Stimulated activated CD8-positive, alpha-beta memory T cell treated with anti-CD3 and anti-CD28 coated beads, Interleukin-4, amount 100 ng/mL, for 1 hour (primary cell): ENCODE measurements around the gene RAP1B.

Experiments
- DNase-seq, 2 donors: peaks; one replicate each; pipeline ENCODE4 v3.0.0-alpha.2; 2020; ENCODE audit warnings: low read depth in 2 of 2, low spot score in 1 of 2

Gene RAP1B

DNA sequence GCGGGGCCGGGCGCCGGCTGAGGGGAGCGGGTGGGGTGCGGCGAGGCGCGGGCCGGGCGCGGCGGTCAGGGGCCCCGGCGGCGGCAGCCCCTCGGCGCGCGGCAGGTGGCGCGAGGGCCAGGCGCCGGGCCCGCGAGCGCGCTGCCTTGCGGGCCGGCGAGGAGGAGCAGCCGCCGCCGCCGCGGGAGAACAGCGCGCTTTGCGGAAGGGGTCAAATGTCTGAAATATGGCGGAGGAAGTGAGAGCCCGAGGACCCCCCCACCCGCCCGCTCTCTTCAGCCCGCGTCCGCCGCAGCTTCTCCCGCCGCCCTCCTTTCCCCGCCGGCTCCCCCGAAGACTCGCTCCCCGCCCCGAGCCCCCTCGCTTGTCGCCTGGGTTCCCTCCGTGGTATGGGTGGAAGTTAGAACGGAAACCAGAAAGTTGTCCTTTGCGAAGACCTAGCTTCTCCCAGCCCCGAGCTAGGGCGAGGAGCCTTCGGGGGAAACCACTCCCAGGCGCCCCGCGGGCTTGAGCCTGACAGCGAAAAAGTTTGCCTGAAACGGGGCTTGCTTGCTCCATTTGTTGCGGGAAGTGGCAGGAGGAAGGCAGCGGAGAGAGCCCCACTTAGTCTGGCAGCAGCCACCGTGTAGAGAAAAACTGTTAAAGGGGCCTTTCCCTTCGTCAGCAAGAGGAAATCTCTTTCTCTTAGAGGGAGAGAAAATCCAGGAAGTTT is 551 bp downstream of the RAP1B start:
- peak in 1 of 2 donors; percentile 31 for DNase-seq

DNA sequence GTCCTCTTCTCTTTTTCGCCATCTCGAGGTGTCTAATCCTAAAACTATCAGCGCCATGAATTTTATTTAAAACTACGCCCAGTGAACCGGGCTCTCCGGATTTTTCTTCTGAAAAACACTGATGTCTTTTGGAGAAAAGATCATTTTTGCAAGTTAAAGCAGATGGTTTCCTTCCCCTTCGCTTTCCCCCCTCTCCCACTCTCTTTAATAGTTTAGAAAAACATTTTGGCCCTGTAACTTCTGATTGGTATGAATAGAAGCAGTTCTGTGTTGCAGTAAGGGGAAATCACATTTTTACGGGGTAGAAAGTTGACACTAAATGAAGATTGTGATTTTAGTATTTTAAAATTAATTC is 1.1 kb downstream of the RAP1B start:
- DNase-seq: no peak

DNA sequence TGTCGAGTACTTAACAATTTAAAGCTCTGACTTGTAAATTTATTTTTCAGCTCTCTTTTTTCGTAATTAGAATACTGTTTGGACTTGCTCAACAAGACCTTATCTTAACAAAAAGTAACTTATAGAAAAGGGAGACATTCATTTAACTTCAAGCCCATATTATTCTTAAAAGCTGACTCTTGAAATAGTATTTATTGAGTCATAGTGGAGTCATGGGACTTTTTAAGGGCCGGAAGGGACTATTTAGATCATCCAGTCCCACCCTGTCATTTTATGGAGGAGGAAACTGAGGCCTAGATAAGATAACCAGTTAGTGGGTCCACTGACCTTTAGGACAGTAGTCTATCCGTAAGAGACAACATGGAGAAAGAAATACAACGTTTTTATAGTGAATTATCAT is 1.5 kb downstream of the RAP1B start:
- DNase-seq: no peak

DNA sequence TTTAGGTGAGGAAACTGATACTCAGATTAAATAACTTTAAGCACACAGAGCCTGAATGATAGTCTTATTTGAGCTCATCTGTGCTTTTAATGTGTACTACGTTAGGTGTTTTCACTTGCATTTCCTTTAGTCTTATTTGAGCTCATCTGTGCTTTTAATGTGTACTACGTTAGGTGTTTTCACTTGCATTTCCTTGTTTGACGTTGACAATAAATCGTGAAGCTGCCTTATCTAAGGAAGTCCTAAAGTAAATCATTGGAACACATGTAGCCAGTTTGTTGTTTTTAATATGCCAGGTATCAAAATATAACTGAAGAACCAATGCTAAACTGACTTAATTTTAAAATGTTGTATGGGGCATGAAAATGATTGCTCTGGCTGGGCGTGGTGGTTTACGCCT is 2.0 kb downstream of the RAP1B start:
- DNase-seq: no peak

DNA sequence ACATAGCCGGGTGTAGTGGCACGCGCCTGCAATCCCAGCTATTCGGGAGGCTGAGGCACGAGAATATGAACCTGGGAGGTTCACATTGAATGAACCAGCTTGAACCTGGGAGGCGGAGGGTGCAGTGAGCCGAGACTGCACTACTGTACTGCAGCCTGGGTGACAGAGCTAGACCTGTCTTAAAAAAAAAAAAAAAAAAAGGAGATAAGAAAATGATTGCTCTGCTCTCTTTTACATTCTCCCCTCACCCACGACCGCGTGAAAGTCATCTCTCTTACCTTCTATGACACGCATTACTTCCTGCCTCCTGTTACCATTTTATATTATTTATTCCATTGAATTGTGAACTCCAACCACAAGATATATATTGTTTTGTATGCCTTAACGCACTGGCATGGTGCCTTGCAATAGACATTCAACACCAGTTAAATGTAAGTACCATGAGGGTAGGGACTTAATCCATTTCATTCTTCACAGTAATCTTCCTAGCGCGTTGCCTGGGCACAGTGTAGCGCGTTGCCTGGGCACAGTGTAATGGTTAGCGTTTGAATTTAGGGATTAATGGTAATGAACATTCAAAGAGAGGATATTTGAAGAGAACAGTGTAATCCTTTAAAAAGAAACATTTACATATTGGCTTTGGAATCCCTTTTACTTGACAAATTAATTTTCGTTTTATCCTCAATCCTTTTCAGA is 2.7 kb downstream of the RAP1B start:
- DNase-seq: no peak

DNA sequence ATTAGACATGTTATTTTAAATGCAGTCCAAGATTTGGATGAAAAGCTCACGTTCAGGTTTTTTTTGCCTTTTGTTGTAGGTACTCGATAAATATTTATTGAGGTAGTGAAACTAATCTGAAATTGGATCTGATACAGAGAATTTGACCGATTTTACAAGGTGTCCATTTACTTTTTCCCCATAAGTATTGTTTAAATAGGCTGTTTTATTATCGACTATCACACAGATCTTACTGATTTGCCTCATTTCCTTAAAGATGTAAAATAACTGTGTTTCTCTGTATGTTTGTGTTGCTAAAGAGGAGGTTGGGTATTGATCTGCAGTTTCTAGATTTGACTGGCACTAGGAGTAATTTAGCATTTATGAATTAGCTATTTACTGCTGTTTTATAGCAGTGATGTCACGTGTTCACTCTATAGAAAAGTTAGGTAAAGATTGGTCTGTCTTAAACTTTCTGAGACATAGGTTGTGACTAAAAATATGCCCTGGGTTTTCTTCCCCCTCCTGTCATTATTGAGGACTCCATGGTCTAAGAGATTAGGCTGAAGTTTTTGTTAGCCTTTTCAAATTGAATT is 3.5 kb downstream of the RAP1B start:
- DNase-seq: no peak

DNA sequence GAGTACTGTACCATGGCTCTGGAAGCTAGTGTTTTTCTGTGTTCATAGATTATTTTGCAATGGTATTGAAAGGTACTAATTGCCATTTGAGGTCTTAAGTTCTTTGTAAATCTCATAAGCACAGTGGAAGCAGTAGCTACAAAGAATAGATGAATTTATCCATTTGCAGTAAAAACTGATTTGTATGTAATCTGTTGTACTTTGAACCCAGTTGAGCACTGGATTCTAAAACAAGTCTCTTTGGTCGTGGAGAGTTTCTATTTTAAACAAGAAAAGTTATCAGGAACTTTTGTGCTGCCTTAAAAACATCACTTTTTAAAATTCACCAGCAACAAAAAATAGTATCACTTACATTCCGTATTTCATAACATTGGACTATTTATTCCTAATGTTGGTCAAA is 4.1 kb downstream of the RAP1B start:
- DNase-seq: no peak

DNA sequence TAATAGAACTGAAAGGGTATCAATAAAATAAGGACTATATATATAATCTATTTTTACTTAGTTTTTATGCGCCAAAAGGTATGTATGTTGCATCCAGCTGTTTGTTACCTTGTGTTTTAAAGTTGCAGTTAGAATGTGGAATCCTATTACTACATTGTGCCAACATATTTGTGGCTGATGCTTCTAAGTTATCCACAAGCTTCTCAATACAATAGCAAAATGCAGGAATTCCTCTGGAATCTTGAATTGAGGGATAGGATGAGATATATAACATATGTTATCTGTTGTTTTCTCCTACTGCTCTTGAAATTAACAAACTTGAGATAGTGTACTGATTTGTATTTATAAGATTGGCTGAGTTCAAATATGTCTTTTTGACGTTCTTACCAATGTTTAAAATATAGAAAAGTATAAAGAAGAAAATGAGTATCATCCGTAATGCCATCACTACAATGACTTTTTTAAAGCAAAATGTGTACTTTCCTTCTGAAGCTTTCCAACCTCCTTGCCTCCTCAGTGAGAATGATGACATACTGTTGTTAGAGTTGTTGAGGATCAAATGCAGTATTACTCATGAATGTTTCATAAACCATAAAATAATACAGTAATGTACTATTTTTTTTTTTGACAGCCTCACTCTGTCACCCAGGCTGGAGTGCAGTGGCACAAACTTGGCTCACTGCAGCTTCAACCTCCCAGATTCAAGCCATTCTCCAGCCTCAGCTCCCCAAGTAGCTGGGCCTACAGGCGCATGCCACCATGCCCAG is 6.6 kb downstream of the RAP1B start:
- no peak for DNase-seq

DNA sequence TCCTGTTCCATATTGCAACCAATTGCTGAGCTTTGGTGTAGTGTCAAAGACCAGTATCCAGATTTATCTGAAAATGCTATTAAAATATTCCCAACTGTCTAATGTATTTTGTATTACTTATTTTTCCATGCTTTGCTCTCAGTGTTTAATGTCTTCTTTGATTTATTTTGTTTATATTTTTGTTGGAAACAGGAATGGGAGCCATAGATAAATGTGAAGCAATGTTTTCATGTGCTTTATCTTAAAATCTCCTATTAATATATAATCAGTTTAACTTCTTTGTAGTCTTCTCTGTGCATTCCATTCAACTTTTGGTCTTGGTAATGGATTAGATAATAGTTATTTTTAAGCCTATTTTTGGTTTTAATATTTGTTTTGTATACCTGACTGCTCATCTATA is 8.8 kb downstream of the RAP1B start:
- DNase-seq: no peak

DNA sequence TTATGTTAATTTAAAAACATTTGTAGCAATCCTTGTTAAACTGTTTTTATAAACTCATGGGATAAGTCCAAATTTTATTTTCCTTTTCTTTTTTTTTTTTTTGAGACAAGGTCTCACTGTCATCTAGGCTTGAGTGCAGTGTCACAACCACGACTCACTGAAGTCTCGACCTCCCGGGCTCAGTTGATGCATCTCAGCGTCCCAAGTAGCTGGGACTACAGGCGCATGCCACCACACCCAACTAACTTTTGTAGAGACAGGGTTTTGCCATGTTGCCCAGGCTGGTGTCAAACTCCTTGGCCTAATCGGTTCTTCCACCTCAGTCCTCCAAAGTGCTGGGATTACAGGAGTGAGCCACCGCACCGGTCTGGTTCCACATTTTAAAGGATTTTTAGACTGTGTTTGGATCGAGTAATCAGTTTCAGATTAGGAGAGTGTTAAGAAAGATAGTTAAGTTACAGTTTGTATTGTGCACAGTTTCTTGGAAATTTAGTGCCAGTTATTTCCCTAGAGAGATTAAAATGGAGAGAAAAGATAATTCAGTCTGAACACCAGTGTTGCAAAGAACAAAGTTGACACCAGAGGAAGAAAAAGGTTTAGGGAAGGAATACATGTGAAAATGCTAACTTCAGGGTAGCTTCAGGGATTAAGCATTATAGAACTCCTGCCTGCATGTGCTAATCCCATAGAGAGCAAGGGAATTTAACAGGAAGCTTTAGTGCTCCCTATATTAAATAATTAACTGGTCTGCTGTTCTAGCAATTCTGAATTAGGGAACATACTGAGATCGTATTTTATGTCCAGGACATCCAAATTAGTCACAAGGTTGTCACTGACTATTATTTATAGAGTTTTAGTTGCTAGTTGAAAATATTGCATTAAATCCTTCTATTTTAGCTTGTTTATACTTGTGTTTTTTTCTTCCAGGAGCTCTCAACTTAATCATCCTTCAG is 10.1 kb downstream of the RAP1B start:
- DNase-seq: no peak

DNA sequence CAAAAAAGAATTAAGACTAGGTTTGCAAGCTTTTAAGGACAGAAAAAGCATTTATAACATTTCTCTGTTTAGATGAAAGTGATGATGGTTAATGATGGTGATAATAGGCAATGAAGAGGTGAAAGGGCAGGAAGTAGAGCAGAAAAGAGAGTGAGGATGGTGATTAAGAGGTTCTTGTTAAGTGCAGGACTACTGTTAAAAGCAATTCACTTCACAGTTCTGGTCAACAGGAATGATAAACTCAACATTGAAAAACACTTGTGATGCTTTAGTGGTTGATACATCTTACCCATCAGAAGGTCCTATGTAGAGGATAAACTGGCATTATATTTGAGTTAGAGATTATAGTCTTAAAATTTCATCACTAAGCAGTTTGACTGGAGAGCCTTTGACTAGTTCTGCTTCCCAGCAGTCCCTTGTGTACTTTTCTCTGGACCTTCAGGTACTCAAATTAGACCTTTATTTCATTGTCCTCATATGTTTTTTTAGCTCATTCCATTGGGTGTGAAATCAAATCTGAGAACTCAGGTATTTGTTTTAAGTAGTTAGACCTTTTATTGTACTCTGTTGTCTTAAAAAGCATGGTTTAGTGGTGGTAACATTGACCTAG is 10.9 kb downstream of the RAP1B start:
- DNase-seq: no peak

DNA sequence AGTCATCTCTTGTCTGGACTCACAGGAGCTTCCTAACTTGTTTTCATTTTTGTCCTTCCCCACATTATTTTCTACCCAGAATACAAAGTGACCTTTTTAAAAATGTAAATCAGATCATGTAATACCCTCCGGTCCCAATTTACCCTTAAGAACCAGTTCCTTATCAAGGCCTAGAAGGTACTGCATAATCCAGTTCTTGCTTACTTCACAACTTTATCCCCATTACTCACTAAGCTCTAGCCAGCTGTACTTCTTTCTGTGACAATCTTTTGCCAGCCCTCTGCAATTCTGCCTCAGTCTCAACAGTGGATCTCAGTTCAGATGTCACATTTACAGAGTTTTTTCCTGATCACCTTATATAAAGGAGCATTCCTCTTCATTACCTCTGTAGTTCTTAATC is 11.6 kb downstream of the RAP1B start:
- no peak for DNase-seq

DNA sequence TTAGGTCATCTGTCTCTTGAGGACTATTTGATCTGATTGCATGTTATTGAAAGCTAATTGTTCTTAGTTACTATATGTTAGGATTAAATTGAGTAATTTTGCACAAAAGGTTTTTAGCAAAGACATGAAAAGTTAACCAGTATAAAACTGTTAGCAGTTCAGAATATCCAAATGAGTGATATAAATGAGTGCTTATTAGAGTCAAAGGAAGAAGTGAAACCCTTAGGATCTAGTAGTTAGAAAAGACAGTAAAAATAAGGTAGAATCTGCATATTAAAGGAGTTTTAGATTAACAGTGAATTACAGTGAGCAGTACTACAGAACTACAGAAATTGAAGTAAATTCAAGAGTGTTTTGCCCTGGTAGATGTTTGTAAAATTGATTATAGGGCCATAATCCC is 12.4 kb downstream of the RAP1B start:
- DNase-seq: no peak

DNA sequence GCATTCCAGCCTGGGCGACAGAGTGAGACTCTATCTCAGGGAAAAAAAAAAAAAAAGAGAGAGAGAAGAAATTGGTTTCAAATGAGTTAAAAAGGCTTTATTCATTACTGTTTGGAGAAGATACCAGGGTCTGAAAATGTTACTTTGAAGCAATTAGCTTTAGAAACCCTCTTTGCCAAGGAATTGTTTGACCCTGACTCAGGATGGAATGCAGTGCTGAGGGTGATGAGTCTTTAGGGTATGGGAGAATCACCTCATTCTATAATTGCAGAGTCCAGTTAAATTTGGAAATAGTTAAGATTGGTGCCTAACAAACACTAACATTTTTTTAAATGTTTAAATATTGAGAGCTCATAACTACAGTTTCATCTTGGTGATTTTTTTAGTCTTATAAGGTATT is 13.3 kb downstream of the RAP1B start:
- DNase-seq: no peak

DNA sequence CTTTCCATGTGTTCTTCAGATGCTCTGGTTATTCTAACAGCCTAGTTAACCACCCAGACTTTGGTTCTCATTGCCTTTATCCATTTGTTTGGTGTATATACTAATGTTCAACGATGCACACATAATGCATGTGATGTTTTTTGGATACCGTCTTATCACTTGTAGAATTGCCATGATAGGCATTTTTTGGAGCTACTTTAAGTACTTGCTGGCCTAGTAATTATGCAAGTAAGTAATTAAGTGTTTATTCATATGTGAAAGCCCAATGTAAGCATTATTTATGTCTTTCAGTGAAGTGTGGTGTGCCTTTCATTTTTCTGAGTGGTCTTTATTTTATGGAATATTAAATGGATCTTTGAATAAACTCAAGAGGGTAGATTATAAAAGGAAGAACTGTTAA is 14.2 kb downstream of the RAP1B start:
- DNase-seq: no peak

DNA sequence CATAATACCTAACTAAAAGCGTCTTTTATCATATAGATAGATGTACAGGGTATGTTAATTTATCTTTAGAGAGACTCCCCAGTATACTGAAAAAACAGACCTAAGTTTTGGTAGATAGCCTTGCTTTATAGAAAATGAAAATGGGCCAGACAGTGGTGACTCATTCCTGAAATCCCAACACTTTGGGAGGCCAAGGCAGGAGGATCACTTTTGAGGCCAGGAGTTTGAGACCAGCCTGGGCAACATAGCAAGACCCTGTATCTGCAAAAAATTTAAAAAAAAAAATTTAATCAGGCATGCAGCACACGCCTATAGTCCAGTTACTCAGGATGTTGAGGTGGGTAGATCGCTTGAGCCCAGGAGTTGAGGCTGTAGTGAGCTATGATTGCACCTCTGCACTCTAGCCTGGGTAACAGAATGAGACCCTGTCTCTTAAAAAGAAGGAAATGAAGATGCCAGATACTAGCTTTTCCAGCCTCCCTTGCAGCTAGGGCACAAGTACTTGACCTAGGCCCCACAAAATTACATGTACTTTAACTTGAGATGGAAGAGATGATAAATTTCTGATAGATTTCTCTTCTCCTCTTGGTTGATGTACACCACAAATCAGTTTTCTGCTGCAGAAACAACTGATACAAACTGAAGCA is 17.1 kb downstream of the RAP1B start:
- DNase-seq: no peak

DNA sequence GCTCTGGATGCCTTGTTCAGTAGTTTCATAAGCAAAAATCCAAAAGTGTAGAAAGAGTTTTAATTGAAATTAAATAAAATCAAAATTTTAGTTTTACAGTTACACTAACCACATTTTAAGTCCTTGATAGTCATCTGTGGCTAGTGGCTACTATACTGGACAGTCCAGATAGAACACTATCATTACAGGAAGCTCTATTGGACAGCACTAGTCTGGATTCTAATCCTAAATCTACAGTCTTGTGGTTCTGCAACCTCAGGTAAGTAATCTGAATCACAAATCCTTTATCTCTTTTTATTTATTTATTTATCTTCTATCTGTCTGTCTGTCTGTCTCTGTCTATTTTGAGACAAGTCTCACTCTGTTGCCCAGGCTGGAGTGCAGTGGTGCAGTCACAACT is 18.0 kb downstream of the RAP1B start:
- DNase-seq: no peak

DNA sequence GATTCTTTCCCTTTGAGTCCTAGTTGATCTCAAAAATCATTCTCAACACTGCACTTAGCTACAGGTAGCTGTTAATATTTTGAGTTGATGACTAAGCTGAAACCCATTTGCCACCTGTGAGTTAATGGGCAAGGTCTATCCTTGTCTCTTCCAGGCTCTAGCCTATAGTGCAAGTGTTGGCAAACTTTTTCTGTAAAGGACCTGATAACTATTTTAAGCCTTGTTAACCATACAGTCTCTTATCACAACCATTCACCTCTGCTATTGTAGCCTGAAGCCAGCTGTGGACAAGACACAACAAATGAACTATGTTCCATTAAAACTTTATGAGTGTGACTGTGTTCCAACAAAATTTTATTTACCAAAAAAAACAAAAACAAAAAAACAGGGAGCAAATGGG is 19.4 kb downstream of the RAP1B start:
- no peak for DNase-seq

DNA sequence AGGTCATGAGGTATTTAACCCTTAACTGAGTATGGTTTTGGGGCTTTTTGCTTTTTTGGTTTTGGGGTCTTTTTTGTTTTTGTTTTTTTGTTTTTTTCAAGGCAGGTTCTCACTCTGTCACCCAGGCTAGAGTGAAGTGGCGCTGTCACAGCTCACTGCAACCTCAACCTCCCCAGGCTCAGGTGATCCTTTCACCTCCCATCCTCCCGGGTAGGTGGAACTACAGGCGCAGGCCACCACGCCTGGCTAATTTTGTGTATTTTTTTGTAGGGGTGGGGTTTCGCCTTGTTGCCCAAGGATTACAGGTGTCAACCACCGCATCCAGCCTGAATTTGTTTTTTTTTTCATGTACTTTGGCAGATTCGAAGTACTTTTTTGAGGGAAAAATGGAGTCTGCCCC is 19.9 kb downstream of the RAP1B start:
- no peak for DNase-seq

DNA sequence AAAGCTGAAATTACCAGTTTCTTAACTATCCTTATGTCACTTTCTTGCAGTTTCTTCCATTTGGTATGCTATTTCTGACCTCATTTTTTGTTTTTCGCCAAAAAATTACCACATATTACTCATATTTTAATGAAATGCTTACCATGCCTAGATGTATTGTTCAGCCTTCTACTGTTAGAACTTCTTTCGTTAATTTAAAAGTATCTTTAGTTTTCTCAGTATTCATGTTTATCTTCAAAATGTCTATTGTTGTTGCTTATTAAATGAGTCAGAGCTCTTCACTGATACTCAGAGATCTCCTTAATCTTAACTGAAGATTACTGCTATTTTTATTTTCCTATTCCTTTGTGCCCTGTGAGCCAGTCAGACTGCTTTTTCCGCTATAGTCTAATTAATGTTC is 20.5 kb downstream of the RAP1B start:
- DNase-seq: no peak
